Neural cell (in vitro differentiated cells): ENCODE results near the gene DMC1. TPM values are rescaled to one million over a fixed set of nuclear protein-coding genes. Genes with fewer than 3 reads are reported as not detected.

ENCODE experiments used
- H2AFZ ChIP-seq: fragments of 200-600, 300-800 bp; sonication (generic), shearing (Covaris generic); 2 replicates; pipeline ENCODE4 v1.6.0; 2014; ENCODE audit warnings: low read depth, mild to moderate bottlenecking, antibody characterized with exemption, low read length, moderate library complexity
- H3F3A ChIP-seq: fragments of 200-600 bp; shearing (Covaris generic); 2 replicates; pipeline ENCODE4 v1.6.1; 2016; ENCODE audit warnings: mild to moderate bottlenecking, moderate library complexity, mixed read lengths, antibody characterized with exemption, low read length; ENCODE audit not compliant: insufficient read depth, poor library complexity, severe bottlenecking
- H3K27ac ChIP-seq: fragments of 200-600, 300-800 bp; sonication (generic), shearing (Covaris generic); 2 replicates; pipeline ENCODE4 v1.5.1; 2014; ENCODE audit warnings: mild to moderate bottlenecking, low read length, moderate library complexity
- H3K27me3 ChIP-seq: fragments of 300-800, 200-600 bp; sonication (generic), shearing (Covaris generic); 2 replicates; pipeline ENCODE4 v1.6.0; 2014; ENCODE audit warnings: mild to moderate bottlenecking, low read depth, low read length, moderate library complexity; ENCODE audit not compliant: insufficient read depth
- H3K36me3 ChIP-seq: fragments of 300-800, 200-600 bp; sonication (generic), shearing (Covaris generic); 2 replicates; pipeline ENCODE4 v1.5.1; 2014; ENCODE audit warnings: mild to moderate bottlenecking, antibody characterized with exemption, low read length, moderate library complexity; ENCODE audit not compliant: insufficient read depth
- H3K4me2 ChIP-seq: fragments of 300-800, 200-600 bp; sonication (generic), shearing (Covaris generic); 2 replicates; pipeline ENCODE4 v1.6.0; 2014; ENCODE audit warnings: mild to moderate bottlenecking, low read length
- H3K4me3 ChIP-seq: fragments of 300-800, 200-600 bp; sonication (generic), shearing (Covaris generic); 2 replicates; pipeline ENCODE4 v1.5.1; 2014; ENCODE audit warnings: mild to moderate bottlenecking, low read length, moderate library complexity
- H3K79me2 ChIP-seq: fragments of 200-600 bp; shearing (Covaris generic); replicated peaks from 2 replicates; pipeline ENCODE4 v1.6.0; 2014; ENCODE audit warnings: mild to moderate bottlenecking, low read length, moderate library complexity; ENCODE audit not compliant: insufficient read depth
- H3K9ac ChIP-seq: fragments of 300-800, 200-600 bp; sonication (generic), shearing (Covaris generic); 2 replicates; pipeline ENCODE4 v1.6.1; 2016; ENCODE audit warnings: mild to moderate bottlenecking, low read length, mixed read lengths
- H3K9me2 ChIP-seq: fragments of 200-600 bp; shearing (Covaris generic); 2 replicates; pipeline ENCODE4 v1.6.1; 2016; ENCODE audit warnings: mild to moderate bottlenecking, low read length, mixed read lengths; ENCODE audit not compliant: insufficient read depth
- H3K9me3 ChIP-seq: fragments of 200-600, 300-800 bp; sonication (generic), shearing (Covaris generic); 2 replicates; pipeline ENCODE4 v1.6.1; 2016; ENCODE audit warnings: mild to moderate bottlenecking, mixed run types, low read length, moderate library complexity, mixed read lengths
- H4K20me1 ChIP-seq: fragments of 200-600 bp; shearing (Covaris generic); 2 replicates; pipeline ENCODE4 v1.6.1; 2016; ENCODE audit warnings: mild to moderate bottlenecking, mixed run types; ENCODE audit not compliant: insufficient read depth
- CTCF ChIP-seq: fragments of 450-650 bp; IDR thresholded peaks from 2 replicates; pipeline ENCODE4 v1.5.1; 2014; ENCODE audit warnings: antibody characterized with exemption, mild to moderate bottlenecking, moderate library complexity; ENCODE audit not compliant: poor library complexity, severe bottlenecking
- EP300 ChIP-seq: fragments of 450-650 bp; conservative IDR thresholded peaks from 2 replicates; pipeline ENCODE4 v1.6.1; 2014; ENCODE audit warnings: antibody characterized with exemption, mild to moderate bottlenecking, moderate library complexity; ENCODE audit not compliant: poor library complexity, severe bottlenecking
- EZH2 ChIP-seq: fragments of 200-600, 300-800 bp; shearing (Covaris generic), sonication (generic); IDR thresholded peaks from 2 replicates; pipeline ENCODE4 v1.6.1; 2014; ENCODE audit warnings: antibody characterized with exemption, low read length, borderline replicate concordance, mild to moderate bottlenecking; ENCODE audit not compliant: insufficient read depth, poor library complexity, severe bottlenecking
- MXI1 ChIP-seq: fragments of 450-650 bp; conservative IDR thresholded peaks from 2 replicates; pipeline ENCODE4 v1.6.1; 2014; ENCODE audit warnings: antibody characterized with exemption, mild to moderate bottlenecking; ENCODE audit not compliant: poor library complexity, severe bottlenecking
- POLR2AphosphoS5 ChIP-seq: IDR thresholded peaks from 2 replicates; pipeline ENCODE4 v1.6.1; 2012
- RAD21 ChIP-seq: fragments of 450-650 bp; conservative IDR thresholded peaks from 2 replicates; pipeline ENCODE4 v1.6.1; 2014; ENCODE audit warnings: antibody characterized with exemption, mild to moderate bottlenecking, moderate library complexity
- REST ChIP-seq: IDR thresholded peaks from 2 replicates; pipeline ENCODE4 v1.6.1; 2012; ENCODE audit warnings: borderline replicate concordance
- SMC3 ChIP-seq: fragments of 450-650 bp; conservative IDR thresholded peaks from 2 replicates; pipeline ENCODE4 v1.6.1; 2014; ENCODE audit warnings: antibody characterized with exemption, mild to moderate bottlenecking, moderate library complexity; ENCODE audit not compliant: poor library complexity
- TAF1 ChIP-seq: IDR thresholded peaks from 2 replicates; pipeline ENCODE4 v1.6.1; 2012; ENCODE audit warnings: low read depth
- polyA plus RNA-seq: library from polyadenylated mRNA; depleted of rRNA; stranded (reverse); fragments of >200 nt; gene quantifications from 2 replicates; pipeline ENCODE4 v1.2.3, GENCODE V29; 2014

The DMC1 gene
- polyA plus RNA-seq, 1 donor from 2014 or later = not detected

GRCh38 chr22:38608992-38609750 is 39.2 kb upstream of the DMC1 start:
- H3K27ac ChIP-seq = no peak overlapping the region
- no peak overlapping the region for H3K4me3 ChIP-seq

GRCh38 chr22:38607680-38608079 is 37.7 kb upstream of the DMC1 start:
- Histone ChIP-seq H3K36me3 (peaks cover 4% of the 10 kb centered on the region), H4K20me1 (no peaks in the 10 kb centered on the region), H3K9ac (no peak overlapping the region), H3K9me2 (no peaks in the 10 kb centered on the region), H3K9me3 (no peaks in the 10 kb centered on the region), H3K27ac (no peak overlapping the region), H2AFZ (no peak overlapping the region), H3K27me3 (no peaks in the 10 kb centered on the region), H3K79me2 (no peaks in the 10 kb centered on the region), H3F3A (no peaks in the 10 kb centered on the region), H3K4me3 (no peak overlapping the region), H3K4me2 (no peak overlapping the region)
- TF ChIP-seq RAD21 (no peak), TAF1 (no peak), EZH2 (no peak), POLR2AphosphoS5 (no peak), MXI1 (no peak)

More at GRCh38 chr22:38608992-38609750, 39.2 kb upstream of the DMC1 start:
- Histone ChIP-seq H2AFZ (no peak overlapping the region), H3K36me3 (peaks cover 4% of the 10 kb centered on the region), H3F3A (no peaks in the 10 kb centered on the region), H3K4me2 (no peak overlapping the region), H3K9me3 (no peaks in the 10 kb centered on the region), H3K9me2 (no peaks in the 10 kb centered on the region), H3K27me3 (no peaks in the 10 kb centered on the region), H3K9ac (no peak overlapping the region), H4K20me1 (no peaks in the 10 kb centered on the region), H3K79me2 (no peaks in the 10 kb centered on the region)
- TF ChIP-seq REST = no peak
- TF ChIP-seq SMC3 = no peak
- no peak for TF ChIP-seq TAF1
- no peak for TF ChIP-seq RAD21

GRCh38 chr22:38602166-38602565 is 32.2 kb upstream of the DMC1 start:
- no peaks in the 10 kb centered on the region for H3K27me3 ChIP-seq
- H3K4me3 ChIP-seq = no peak overlapping the region
- H2AFZ ChIP-seq = no peak overlapping the region
- no peak overlapping the region for H3K9ac ChIP-seq
- H3K9me3 ChIP-seq = no peaks in the 10 kb centered on the region
- H4K20me1 ChIP-seq = no peaks in the 10 kb centered on the region
- H3K79me2 ChIP-seq = no peaks in the 10 kb centered on the region
- no peak overlapping the region for H3K4me2 ChIP-seq
- no peak overlapping the region for H3K27ac ChIP-seq
- TF ChIP-seq RAD21 = no peak
- TF ChIP-seq MXI1 = no peak
- TF ChIP-seq REST = no peak
- no peak for TF ChIP-seq EP300
- no peak for TF ChIP-seq CTCF
- no peak for TF ChIP-seq EZH2
- no peak for TF ChIP-seq TAF1
- TF ChIP-seq POLR2AphosphoS5 = no peak
- no peak for TF ChIP-seq SMC3
- no peaks in the 10 kb centered on the region for H3K36me3 ChIP-seq
- H3F3A ChIP-seq = no peaks in the 10 kb centered on the region
- H3K9me2 ChIP-seq = no peaks in the 10 kb centered on the region
